Mesothelial cell of epicardium (in vitro differentiated cells): Measurements from ENCODE around the gene PYGO2. TPM values are rescaled to one million over a fixed set of nuclear protein-coding genes. Genes with fewer than 3 reads are reported as not detected.

Experiments used
- DNase-seq, 2 experiments: peaks; one replicate each; pipeline ENCODE4 v3.0.0; 2021; ENCODE audit warnings: low spot score in 2 of 2; ENCODE audit not compliant: unreplicated experiment in 2 of 2
- H3K27ac Mint-ChIP-seq: 2 replicates; pipeline ENCODE4 v1.8.0; 2021; ENCODE audit warnings: mixed read lengths
- H3K27me3 Mint-ChIP-seq: 2 replicates; pipeline ENCODE4 v1.8.0; 2021; ENCODE audit warnings: low read depth, mixed read lengths
- H3K36me3 Mint-ChIP-seq: 2 replicates; pipeline ENCODE4 v1.8.0; 2021; ENCODE audit warnings: mixed read lengths
- H3K4me1 Mint-ChIP-seq: 2 replicates; pipeline ENCODE4 v1.8.0; 2021; ENCODE audit warnings: mixed read lengths
- H3K4me3 Mint-ChIP-seq: 2 replicates; pipeline ENCODE4 v1.8.0; 2021; ENCODE audit warnings: mild to moderate bottlenecking, moderate library complexity, mixed read lengths
- H3K9me3 Mint-ChIP-seq: 2 replicates; pipeline ENCODE4 v1.8.0; 2021; ENCODE audit warnings: mixed read lengths
- CTCF ChIP-seq: fragments of 200-600 bp; sonication (generic); IDR thresholded peaks from one replicate; pipeline ENCODE4 v1.5.0; 2021; ENCODE audit warnings: antibody characterized with exemption; ENCODE audit not compliant: unreplicated experiment
- total RNA-seq: library from RNA; stranded (reverse); gene quantifications from 3 replicates; pipeline ENCODE4 v1.2.1, GENCODE V29; 2021

The PYGO2 gene
- total RNA-seq, 1 donor from 2014 or later = 44.6 TPM

DNA sequence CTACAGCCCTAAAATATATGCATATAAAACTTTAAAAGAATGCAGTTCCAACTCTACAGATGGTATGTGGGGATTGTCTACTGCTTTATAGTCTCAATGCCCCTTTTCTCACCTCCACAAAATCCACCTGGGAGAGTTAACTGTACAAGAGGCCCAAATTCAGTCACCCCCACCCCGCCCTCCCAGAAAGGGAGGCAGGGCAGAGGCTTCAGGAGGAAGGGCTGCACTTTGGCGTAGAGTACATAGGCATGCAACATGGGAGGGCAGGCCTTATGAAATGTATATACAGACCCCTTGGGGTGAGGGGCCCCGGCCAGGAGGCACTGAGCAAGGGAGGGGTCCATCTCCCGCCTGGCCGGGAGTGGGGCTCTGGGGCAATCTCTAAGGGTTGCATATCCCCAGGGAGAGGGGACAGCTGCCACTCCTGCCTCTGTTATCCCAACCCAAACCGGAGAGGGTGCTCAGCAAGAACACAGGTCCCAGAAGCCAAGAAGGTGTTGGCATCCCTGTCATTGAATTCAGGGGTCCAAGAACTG is 1.3 kb upstream of the PYGO2 start:
- Mint-ChIP-seq H3K4me1 (peaks cover 28% of the 10 kb centered on the region), H3K36me3 (peaks cover 8% of the 10 kb centered on the region), H3K9me3 (no peaks in the 10 kb centered on the region), H3K27ac (peak overlapping the region; percentile 96), H3K27me3 (no peaks in the 10 kb centered on the region), H3K4me3 (peak overlapping the region; percentile 85)
- no peak for DNase-seq
- no peak for TF ChIP-seq CTCF

DNA sequence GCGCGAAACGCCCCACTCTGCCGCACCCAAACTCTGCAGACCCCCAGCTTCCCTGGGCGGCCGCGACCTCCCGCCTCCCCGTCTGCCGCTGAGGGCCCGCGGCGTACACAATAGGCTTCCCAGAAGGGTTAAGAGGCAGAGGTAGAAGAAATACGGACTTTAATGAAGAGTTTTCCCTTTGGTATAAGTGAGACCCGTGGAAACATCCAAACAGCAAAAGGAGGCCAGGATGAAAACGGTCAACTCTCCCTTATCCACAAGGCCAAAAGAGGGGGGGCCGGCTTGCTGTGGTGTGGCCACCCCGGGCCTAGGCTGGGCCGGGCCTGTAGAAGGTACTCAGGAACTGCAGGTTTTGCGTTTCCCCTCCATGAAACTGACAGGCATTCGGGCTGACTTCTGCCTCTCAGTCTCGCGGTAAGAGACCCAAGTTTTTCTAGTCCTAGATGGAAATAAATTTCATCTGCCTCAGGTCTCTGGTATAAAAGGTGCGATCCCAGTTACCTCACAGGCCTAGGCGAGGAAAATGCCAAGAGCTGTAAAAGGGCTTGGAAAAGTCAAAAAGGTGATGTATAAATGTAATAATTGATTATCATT is 671 bp upstream of the PYGO2 start:
- no peaks in the 10 kb centered on the region for H3K27me3 Mint-ChIP-seq

GRCh38 chr1:154960446-154961136 is 991 bp downstream of the PYGO2 start:
- Mint-ChIP-seq H3K36me3 (peaks cover 6% of the 10 kb centered on the region), H3K27me3 (no peaks in the 10 kb centered on the region), H3K4me3 (peak overlapping the region; percentile 81), H3K4me1 (peaks cover 50% of the 10 kb centered on the region), H3K27ac (peak overlapping the region; percentile 96), H3K9me3 (no peaks in the 10 kb centered on the region)
- no peak for TF ChIP-seq CTCF
- no peak for DNase-seq

More for the DNA sequence above, 671 bp upstream of the PYGO2 start:
- Mint-ChIP-seq H3K4me1 (peaks cover 33% of the 10 kb centered on the region), H3K9me3 (no peaks in the 10 kb centered on the region), H3K27ac (peak overlapping the region; percentile 96), H3K36me3 (peaks cover 8% of the 10 kb centered on the region), H3K4me3 (peak overlapping the region; percentile 85)
- DNase-seq = no peak
- TF ChIP-seq CTCF = no peak

GRCh38 chr1:154959426-154959780 is 2.2 kb downstream of the PYGO2 start:
- H3K27me3 Mint-ChIP-seq = no peaks in the 10 kb centered on the region
- no peak overlapping the region for H3K4me3 Mint-ChIP-seq
- no peak for TF ChIP-seq CTCF
- H3K9me3 Mint-ChIP-seq = no peaks in the 10 kb centered on the region
- H3K27ac Mint-ChIP-seq = peak overlapping the region; percentile 50
- peaks cover 62% of the 10 kb centered on the region for H3K4me1 Mint-ChIP-seq
- DNase-seq = no peak
- peaks cover 4% of the 10 kb centered on the region for H3K36me3 Mint-ChIP-seq

DNA sequence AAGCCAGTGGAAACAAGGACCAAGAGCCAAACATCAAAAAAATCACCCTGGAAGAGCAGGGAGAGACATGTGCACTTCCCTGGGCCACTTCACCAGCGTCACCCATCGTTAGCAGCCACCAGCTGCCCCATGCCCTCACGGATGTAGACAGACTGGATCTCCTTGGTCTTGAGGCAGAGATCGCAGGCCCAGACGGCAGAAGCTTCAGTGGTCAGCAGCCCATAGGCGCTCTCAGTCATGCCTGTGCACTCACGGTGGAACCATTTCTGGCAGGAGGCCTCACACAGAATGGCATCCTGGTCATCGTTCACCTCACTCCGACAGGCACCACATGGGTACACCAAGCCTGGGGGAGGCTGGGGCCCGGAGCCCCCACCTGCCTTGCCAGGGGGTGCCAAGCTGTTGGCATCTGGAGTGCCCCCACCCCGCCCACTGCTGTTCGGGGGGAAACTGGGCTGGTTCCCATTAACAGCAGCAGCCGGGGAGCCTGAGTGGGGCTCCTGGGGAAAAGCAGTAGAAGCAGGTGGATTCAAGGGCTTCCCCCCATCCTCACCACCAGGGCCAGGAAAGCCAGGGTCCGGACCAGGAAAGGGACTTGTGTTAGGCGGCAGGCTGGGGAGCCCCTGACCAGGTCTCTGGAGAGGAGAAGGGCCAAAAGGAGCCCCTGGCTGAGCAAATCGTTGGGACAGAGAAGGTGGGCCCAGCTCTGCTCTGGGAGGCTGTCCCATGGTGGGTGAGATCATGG is 2.7 kb downstream of the PYGO2 start:
- Mint-ChIP-seq H3K4me3 (no peak overlapping the region), H3K4me1 (peaks cover 65% of the 10 kb centered on the region), H3K36me3 (peaks cover 2% of the 10 kb centered on the region), H3K9me3 (no peaks in the 10 kb centered on the region), H3K27me3 (no peaks in the 10 kb centered on the region), H3K27ac (peak overlapping the region; percentile 66)
- TF ChIP-seq CTCF = no peak
- no peak for DNase-seq
